ENCODE data around the gene C10orf90.

C10orf90 gene

DNA sequence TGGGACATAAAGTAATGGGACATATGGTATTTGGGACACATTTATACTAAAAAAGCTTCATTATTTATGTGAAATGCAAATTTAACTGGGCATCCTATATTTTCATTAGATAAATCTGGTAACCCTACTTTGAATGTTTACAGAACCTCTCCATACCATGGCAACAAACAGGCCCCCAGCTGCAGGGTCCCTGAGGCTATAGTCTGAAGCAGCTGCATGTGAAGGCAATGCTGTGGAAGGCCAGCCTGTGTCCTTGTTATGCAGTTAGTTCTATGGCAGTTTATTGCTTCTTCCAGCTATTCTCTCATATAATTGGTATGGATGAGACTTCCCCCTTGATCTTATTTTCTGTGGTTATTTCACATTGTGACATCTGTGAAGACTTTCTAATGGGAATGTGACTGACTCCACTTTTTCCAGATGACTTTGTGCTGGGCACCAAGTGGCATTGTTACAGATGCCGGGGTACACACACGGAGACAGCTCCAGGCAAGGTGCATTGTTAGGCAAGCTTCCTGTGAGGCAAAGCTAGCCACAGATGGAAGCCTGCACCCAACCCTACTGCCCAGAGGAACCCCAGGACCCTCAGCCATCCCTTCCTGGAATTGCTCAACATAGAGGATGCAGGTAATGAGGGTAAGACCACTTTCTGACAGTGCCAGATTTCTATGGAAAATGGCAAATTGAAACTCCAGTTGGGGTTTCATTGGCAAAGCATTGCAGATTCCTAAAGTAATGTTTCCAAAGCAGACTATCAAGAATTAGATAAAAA lies 232.7 kb downstream of the C10orf90 start:
- Histone ChIP-seq H3K4me1 (ENCODE audit: insufficient read depth, low read length, severe bottlenecking) (no peaks in the 10 kb centered on the region), H4K20me1 (ENCODE audit: insufficient read depth, low read length) (no peaks in the 10 kb centered on the region), H3K9ac (ENCODE audit: low read length) (no peak overlapping the region), H3K79me2 (ENCODE audit: insufficient read depth, low read length) (no peaks in the 10 kb centered on the region), H3K4me3 (ENCODE audit: low read depth, low read length, poor library complexity, severe bottlenecking) (no peak overlapping the region), H3K27ac (ENCODE audit: low read depth, low read length, poor library complexity, severe bottlenecking) (no peak overlapping the region), H3K9me2 (ENCODE audit: low read depth, low read length) (no peaks in the 10 kb centered on the region), H3K4me2 (ENCODE audit: low read length) (no peak overlapping the region), H3K9me3 (ENCODE audit: low read length) (no peaks in the 10 kb centered on the region), H3K27me3 (ENCODE audit: insufficient read depth, low read length) (no peaks in the 10 kb centered on the region), H3K36me3 (ENCODE audit: insufficient read depth, low read length) (no peaks in the 10 kb centered on the region), H2AFZ (ENCODE audit: low read length) (no peak overlapping the region), H3F3A (ENCODE audit: insufficient read depth, low read length) (no peaks in the 10 kb centered on the region)
- TF ChIP-seq EZH2 (IDR thresholded peaks at IDR 0.05; ENCODE audit: borderline replicate concordance, low read length), result no peak
- TF ChIP-seq, protein P1, sequence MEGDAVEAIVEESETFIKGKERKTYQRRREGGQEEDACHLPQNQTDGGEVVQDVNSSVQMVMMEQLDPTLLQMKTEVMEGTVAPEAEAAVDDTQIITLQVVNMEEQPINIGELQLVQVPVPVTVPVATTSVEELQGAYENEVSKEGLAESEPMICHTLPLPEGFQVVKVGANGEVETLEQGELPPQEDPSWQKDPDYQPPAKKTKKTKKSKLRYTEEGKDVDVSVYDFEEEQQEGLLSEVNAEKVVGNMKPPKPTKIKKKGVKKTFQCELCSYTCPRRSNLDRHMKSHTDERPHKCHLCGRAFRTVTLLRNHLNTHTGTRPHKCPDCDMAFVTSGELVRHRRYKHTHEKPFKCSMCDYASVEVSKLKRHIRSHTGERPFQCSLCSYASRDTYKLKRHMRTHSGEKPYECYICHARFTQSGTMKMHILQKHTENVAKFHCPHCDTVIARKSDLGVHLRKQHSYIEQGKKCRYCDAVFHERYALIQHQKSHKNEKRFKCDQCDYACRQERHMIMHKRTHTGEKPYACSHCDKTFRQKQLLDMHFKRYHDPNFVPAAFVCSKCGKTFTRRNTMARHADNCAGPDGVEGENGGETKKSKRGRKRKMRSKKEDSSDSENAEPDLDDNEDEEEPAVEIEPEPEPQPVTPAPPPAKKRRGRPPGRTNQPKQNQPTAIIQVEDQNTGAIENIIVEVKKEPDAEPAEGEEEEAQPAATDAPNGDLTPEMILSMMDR (IDR thresholded peaks at IDR 0.05; ENCODE audit: low read length), result no peak

- no peaks in the 10 kb centered on the region for H3K27me3 ChIP-seq (ENCODE audit: insufficient read depth, low read length)
- no peaks in the 10 kb centered on the region for H3K4me1 ChIP-seq (ENCODE audit: insufficient read depth, low read length, severe bottlenecking)
- H3K27ac ChIP-seq (ENCODE audit: low read depth, low read length, poor library complexity, severe bottlenecking), result no peak overlapping the region
- no peaks in the 10 kb centered on the region for H4K20me1 ChIP-seq (ENCODE audit: insufficient read depth, low read length)
- no peaks in the 10 kb centered on the region for H3K79me2 ChIP-seq (ENCODE audit: insufficient read depth, low read length)
- H3K9me3 ChIP-seq (ENCODE audit: low read length), result no peaks in the 10 kb centered on the region
- no peak overlapping the region for H3K4me3 ChIP-seq (ENCODE audit: low read depth, low read length, poor library complexity, severe bottlenecking)
- H3K9me2 ChIP-seq (ENCODE audit: low read depth, low read length), result no peaks in the 10 kb centered on the region
- H3F3A ChIP-seq (ENCODE audit: insufficient read depth, low read length), result no peaks in the 10 kb centered on the region
- H3K4me2 ChIP-seq (ENCODE audit: low read length), result no peak overlapping the region
- H3K36me3 ChIP-seq (ENCODE audit: insufficient read depth, low read length), result no peaks in the 10 kb centered on the region
- H2AFZ ChIP-seq (ENCODE audit: low read length), result no peak overlapping the region
- no peak for TF ChIP-seq EZH2 (IDR thresholded peaks at IDR 0.05; ENCODE audit: borderline replicate concordance, low read length)
- H3K9ac ChIP-seq (ENCODE audit: low read length), result no peak overlapping the region
Measured at GRCh38 chr10:126434235-126434634, 236.3 kb downstream of the C10orf90 start.

GRCh38 chr10:126433351-126433750 lies 237.1 kb downstream of the C10orf90 start:
- Histone ChIP-seq H3K27ac (ENCODE audit: low read depth, low read length, poor library complexity, severe bottlenecking) (no peak overlapping the region), H3K4me1 (ENCODE audit: insufficient read depth, low read length, severe bottlenecking) (no peaks in the 10 kb centered on the region), H3F3A (ENCODE audit: insufficient read depth, low read length) (no peaks in the 10 kb centered on the region), H3K9ac (ENCODE audit: low read length) (no peak overlapping the region), H3K4me3 (ENCODE audit: low read depth, low read length, poor library complexity, severe bottlenecking) (no peak overlapping the region), H3K4me2 (ENCODE audit: low read length) (no peak overlapping the region), H2AFZ (ENCODE audit: low read length) (no peak overlapping the region), H3K27me3 (ENCODE audit: insufficient read depth, low read length) (no peaks in the 10 kb centered on the region), H3K9me2 (ENCODE audit: low read depth, low read length) (no peaks in the 10 kb centered on the region), H3K9me3 (ENCODE audit: low read length) (no peaks in the 10 kb centered on the region), H4K20me1 (ENCODE audit: insufficient read depth, low read length) (no peaks in the 10 kb centered on the region), H3K79me2 (ENCODE audit: insufficient read depth, low read length) (no peaks in the 10 kb centered on the region), H3K36me3 (ENCODE audit: insufficient read depth, low read length) (no peaks in the 10 kb centered on the region)
- TF ChIP-seq EZH2 (IDR thresholded peaks at IDR 0.05; ENCODE audit: borderline replicate concordance, low read length), result no peak
- TF ChIP-seq, protein P1 (IDR thresholded peaks at IDR 0.05; ENCODE audit: low read length), result no peak

GRCh38 chr10:126432507-126432906 lies 238.0 kb downstream of the C10orf90 start:
- no peaks in the 10 kb centered on the region for H3K36me3 ChIP-seq (ENCODE audit: insufficient read depth, low read length)
- TF ChIP-seq, protein P1 (IDR thresholded peaks at IDR 0.05; ENCODE audit: low read length), result no peak
- TF ChIP-seq EZH2 (IDR thresholded peaks at IDR 0.05; ENCODE audit: borderline replicate concordance, low read length), result no peak
- no peaks in the 10 kb centered on the region for H3F3A ChIP-seq (ENCODE audit: insufficient read depth, low read length)
- no peaks in the 10 kb centered on the region for H3K27me3 ChIP-seq (ENCODE audit: insufficient read depth, low read length)
- no peak overlapping the region for H2AFZ ChIP-seq (ENCODE audit: low read length)
- no peaks in the 10 kb centered on the region for H3K9me3 ChIP-seq (ENCODE audit: low read length)
- H3K79me2 ChIP-seq (ENCODE audit: insufficient read depth, low read length), result no peaks in the 10 kb centered on the region
- no peaks in the 10 kb centered on the region for H4K20me1 ChIP-seq (ENCODE audit: insufficient read depth, low read length)
- no peak overlapping the region for H3K4me2 ChIP-seq (ENCODE audit: low read length)
- no peak overlapping the region for H3K9ac ChIP-seq (ENCODE audit: low read length)
- H3K27ac ChIP-seq (ENCODE audit: low read depth, low read length, poor library complexity, severe bottlenecking), result no peak overlapping the region
- no peaks in the 10 kb centered on the region for H3K9me2 ChIP-seq (ENCODE audit: low read depth, low read length)
- no peaks in the 10 kb centered on the region for H3K4me1 ChIP-seq (ENCODE audit: insufficient read depth, low read length, severe bottlenecking)
- H3K4me3 ChIP-seq (ENCODE audit: low read depth, low read length, poor library complexity, severe bottlenecking), result no peak overlapping the region
